ENCODE data around the gene SCARB1.

The SCARB1 gene

GRCh38 chr12:124771462-124772288 is 92.0 kb downstream of the SCARB1 start:
- peak; percentile 85 for DNase-seq
- Histone ChIP-seq H3K36me3 (no peaks in the 10 kb centered on the region), H3K27ac (no peak overlapping the region), H3K9me3 (ENCODE audit: severe bottlenecking) (no peaks in the 10 kb centered on the region), H3K4me3 (ENCODE audit: low read depth, low read length) (no peak overlapping the region), H3K27me3 (ENCODE audit: insufficient read depth, low read depth, severe bottlenecking) (no peaks in the 10 kb centered on the region)
- TF ChIP-seq, protein P1, sequence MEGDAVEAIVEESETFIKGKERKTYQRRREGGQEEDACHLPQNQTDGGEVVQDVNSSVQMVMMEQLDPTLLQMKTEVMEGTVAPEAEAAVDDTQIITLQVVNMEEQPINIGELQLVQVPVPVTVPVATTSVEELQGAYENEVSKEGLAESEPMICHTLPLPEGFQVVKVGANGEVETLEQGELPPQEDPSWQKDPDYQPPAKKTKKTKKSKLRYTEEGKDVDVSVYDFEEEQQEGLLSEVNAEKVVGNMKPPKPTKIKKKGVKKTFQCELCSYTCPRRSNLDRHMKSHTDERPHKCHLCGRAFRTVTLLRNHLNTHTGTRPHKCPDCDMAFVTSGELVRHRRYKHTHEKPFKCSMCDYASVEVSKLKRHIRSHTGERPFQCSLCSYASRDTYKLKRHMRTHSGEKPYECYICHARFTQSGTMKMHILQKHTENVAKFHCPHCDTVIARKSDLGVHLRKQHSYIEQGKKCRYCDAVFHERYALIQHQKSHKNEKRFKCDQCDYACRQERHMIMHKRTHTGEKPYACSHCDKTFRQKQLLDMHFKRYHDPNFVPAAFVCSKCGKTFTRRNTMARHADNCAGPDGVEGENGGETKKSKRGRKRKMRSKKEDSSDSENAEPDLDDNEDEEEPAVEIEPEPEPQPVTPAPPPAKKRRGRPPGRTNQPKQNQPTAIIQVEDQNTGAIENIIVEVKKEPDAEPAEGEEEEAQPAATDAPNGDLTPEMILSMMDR (IDR thresholded peaks at IDR 0.05; ENCODE audit: low read depth, low read length) = peak; percentile 93

- H3K36me3 ChIP-seq = no peaks in the 10 kb centered on the region
- TF ChIP-seq, protein P1 (IDR thresholded peaks at IDR 0.05; ENCODE audit: low read depth, low read length) = no peak
- no peak overlapping the region for H3K4me3 ChIP-seq (ENCODE audit: low read depth, low read length)
- H3K27ac ChIP-seq = no peak overlapping the region
- H3K27me3 ChIP-seq (ENCODE audit: insufficient read depth, low read depth, severe bottlenecking) = no peaks in the 10 kb centered on the region
- H3K9me3 ChIP-seq (ENCODE audit: severe bottlenecking) = no peaks in the 10 kb centered on the region
- DNase-seq = no peak
Measured at GRCh38 chr12:124770728-124771127, 92.9 kb downstream of the SCARB1 start.

GRCh38 chr12:124769881-124770512 is 93.7 kb downstream of the SCARB1 start:
- Histone ChIP-seq H3K27me3 (ENCODE audit: insufficient read depth, low read depth, severe bottlenecking) (no peaks in the 10 kb centered on the region), H3K27ac (no peak overlapping the region), H3K9me3 (ENCODE audit: severe bottlenecking) (no peaks in the 10 kb centered on the region), H3K4me3 (ENCODE audit: low read depth, low read length) (no peak overlapping the region), H3K36me3 (no peaks in the 10 kb centered on the region)
- TF ChIP-seq, protein P1 (IDR thresholded peaks at IDR 0.05; ENCODE audit: low read depth, low read length) = no peak
- DNase-seq = no peak

DNA sequence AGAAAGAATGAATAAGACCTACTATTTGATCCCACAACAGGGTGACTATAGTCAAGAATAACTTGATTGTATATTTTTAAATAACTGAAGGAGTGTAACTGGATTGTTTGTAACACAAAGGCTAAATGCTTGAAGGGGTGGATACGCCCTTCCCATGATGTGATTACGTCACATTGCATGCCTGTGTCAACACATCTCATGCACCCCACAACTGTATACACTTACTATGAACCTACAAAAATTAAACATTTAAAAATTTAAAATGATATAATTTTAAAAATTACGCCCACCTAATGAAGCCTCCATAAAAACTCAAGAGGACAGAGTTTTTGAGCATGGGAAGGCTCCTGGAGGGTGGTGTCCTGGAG is 94.5 kb downstream of the SCARB1 start:
- Histone ChIP-seq H3K9me3 (ENCODE audit: severe bottlenecking) (peaks cover 8% of the 10 kb centered on the region), H3K27me3 (ENCODE audit: insufficient read depth, low read depth, severe bottlenecking) (no peaks in the 10 kb centered on the region), H3K27ac (peak overlapping the region; percentile 57; the same call in 1 of the 2 replicates), H3K36me3 (no peaks in the 10 kb centered on the region), H3K4me3 (ENCODE audit: low read depth, low read length) (no peak overlapping the region)
- no peak for DNase-seq
- TF ChIP-seq, protein P1 (IDR thresholded peaks at IDR 0.05; ENCODE audit: low read depth, low read length) = no peak

GRCh38 chr12:124768452-124769162 is 95.1 kb downstream of the SCARB1 start:
- H3K36me3 ChIP-seq = no peaks in the 10 kb centered on the region
- H3K4me3 ChIP-seq (ENCODE audit: low read depth, low read length) = no peak overlapping the region
- TF ChIP-seq, protein P1 (IDR thresholded peaks at IDR 0.05; ENCODE audit: low read depth, low read length) = no peak
- H3K9me3 ChIP-seq (ENCODE audit: severe bottlenecking) = peaks cover 13% of the 10 kb centered on the region
- H3K27ac ChIP-seq = peak overlapping the region; percentile 57
- H3K27me3 ChIP-seq (ENCODE audit: insufficient read depth, low read depth, severe bottlenecking) = no peaks in the 10 kb centered on the region
- DNase-seq = peak; percentile 48

Data from WERI-Rb-1 (cell line).